ENCODE measurements around the gene SPATA2L. TPM values are rescaled to one million over a fixed set of nuclear protein-coding genes. Genes with fewer than 3 reads are reported as not detected.

Gene SPATA2L
- total and polyA plus RNA-seq, 10 of the 15 experiments (the other 5 are each of a cell fraction or from before 2014, with no cell fraction given) = 0.20 to 6.9 (median 3.9) TPM; not detected in 1

DNA sequence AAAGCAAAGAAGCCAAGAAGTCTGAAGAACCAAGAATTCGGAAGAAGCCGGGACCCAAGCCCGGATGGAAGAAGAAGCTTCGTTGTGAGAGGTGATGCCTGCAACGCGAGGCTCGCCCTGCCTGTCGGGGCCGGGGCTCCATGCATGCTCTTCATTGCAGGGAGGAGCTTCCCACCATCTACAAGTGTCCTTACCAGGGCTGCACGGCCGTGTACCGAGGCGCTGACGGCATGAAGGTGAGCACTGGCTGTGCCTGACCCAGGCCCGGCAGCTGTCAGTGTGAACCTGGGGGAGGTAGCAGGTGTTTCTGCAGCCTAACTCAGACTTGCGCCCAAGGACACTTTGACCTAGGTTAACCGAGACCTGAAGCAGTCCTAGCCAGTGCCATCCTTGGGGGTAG lies 31.8 kb upstream of the SPATA2L start:
- ChIA-PET SMC1A (ENCODE audit: uncharacterized antibody, unreplicated experiment) (no interaction called here), CTCF (no interaction called here), RAD21 (ENCODE audit: unreplicated experiment) (no interaction called here), POLR2A (no interaction called here)
- TF ChIP-seq NFYA (IDR thresholded peaks at IDR 0.05; ENCODE audit: borderline replicate concordance, low read depth, low read length) (no peak), ZBTB33 (IDR thresholded peaks at IDR 0.05) (no peak), MTA2 (IDR thresholded peaks at IDR 0.05; ENCODE audit: low read depth) (no peak), ASH2L (IDR thresholded peaks at IDR 0.05; ENCODE audit: borderline replicate concordance, low read depth) (no peak), RCOR1 (conservative IDR thresholded peaks at IDR 0.05; ENCODE audit: low read depth, low read length) (no peak), KDM1A (IDR thresholded peaks at IDR 0.05; ENCODE audit: borderline replicate concordance) (no peak), NR2F1 (conservative IDR thresholded peaks at IDR 0.05) (no peak), SMC3 (IDR thresholded peaks at IDR 0.05; ENCODE audit: borderline replicate concordance, low read length) (no peak), SUZ12 (IDR thresholded peaks at IDR 0.05; ENCODE audit: unreplicated experiment) (no peak), MYC (IDR thresholded peaks at IDR 0.05; ENCODE audit: insufficient read depth, insufficient read length, insufficient replicate concordance, low read length, severe bottlenecking) (no peak), BACH1 (IDR thresholded peaks at IDR 0.05; ENCODE audit: borderline replicate concordance) (no peak), MTA3 (IDR thresholded peaks at IDR 0.05; ENCODE audit: borderline replicate concordance, low read length) (no peak), IKZF2 (IDR thresholded peaks at IDR 0.05) (no peak), ZNF207 (IDR thresholded peaks at IDR 0.05; ENCODE audit: borderline replicate concordance) (no peak), CEBPZ (IDR thresholded peaks at IDR 0.05; ENCODE audit: low read depth, low read length) (no peak)
- TF ChIP-seq, protein P1, sequence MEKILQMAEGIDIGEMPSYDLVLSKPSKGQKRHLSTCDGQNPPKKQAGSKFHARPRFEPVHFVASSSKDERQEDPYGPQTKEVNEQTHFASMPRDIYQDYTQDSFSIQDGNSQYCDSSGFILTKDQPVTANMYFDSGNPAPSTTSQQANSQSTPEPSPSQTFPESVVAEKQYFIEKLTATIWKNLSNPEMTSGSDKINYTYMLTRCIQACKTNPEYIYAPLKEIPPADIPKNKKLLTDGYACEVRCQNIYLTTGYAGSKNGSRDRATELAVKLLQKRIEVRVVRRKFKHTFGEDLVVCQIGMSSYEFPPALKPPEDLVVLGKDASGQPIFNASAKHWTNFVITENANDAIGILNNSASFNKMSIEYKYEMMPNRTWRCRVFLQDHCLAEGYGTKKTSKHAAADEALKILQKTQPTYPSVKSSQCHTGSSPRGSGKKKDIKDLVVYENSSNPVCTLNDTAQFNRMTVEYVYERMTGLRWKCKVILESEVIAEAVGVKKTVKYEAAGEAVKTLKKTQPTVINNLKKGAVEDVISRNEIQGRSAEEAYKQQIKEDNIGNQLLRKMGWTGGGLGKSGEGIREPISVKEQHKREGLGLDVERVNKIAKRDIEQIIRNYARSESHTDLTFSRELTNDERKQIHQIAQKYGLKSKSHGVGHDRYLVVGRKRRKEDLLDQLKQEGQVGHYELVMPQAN (conservative IDR thresholded peaks at IDR 0.05) = no peak
- Histone ChIP-seq H3K27me3 (replicated peaks in 1 of 2; ENCODE audit: control insufficient read depth in 2 of 2, insufficient read depth in 2 of 2, low read length in 1 of 2) (no peaks in the 10 kb centered on the region), H3K4me3 (no peak overlapping the region), H3K9ac (ENCODE audit: control insufficient read depth, insufficient read depth, low read length) (no peak overlapping the region), H3K79me2 (ENCODE audit: control insufficient read depth, insufficient read depth, low read length) (no peaks in the 10 kb centered on the region), H2AFZ (ENCODE audit: control insufficient read depth, low read depth, low read length) (no peak overlapping the region), H3K27ac (ENCODE audit: control insufficient read depth, insufficient read depth) (no peak overlapping the region), H3K36me3 (ENCODE audit: control insufficient read depth in 2 of 2, insufficient read depth in 2 of 2, low read length in 1 of 2) (peaks cover 28 to 31% of the 10 kb centered on the region in 2 experiments), H4K20me1 (ENCODE audit: control insufficient read depth, insufficient read depth) (no peaks in the 10 kb centered on the region), H3K4me2 (ENCODE audit: control insufficient read depth, insufficient read depth) (no peak overlapping the region), H3K9me3 (replicated peaks; ENCODE audit: control insufficient read depth, insufficient read depth, low read length) (no peaks in the 10 kb centered on the region; the same call in 2 of the 3 replicates), H3K4me1 (ENCODE audit: control insufficient read depth, insufficient read depth, low read length) (peaks cover 3% of the 10 kb centered on the region; the same call in 1 of the 2 replicates)
- 89% methylated on average over 17 of the region's 17 CpGs for WGBS (ENCODE audit: insufficient coverage, insufficient replicate concordance, low lambda C conversion rate, missing lambda C conversion rate)
- intact Hi-C loops (cut with micrococcal nuclease; ENCODE audit: unreplicated experiment) = no loop called here
- ATAC-seq (no peak), FAIRE-seq (no peak), DNase-seq (ENCODE audit: low read depth, low spot score) (no peak)
- in situ Hi-C loops (cut with MboI) = no loop called here
- no TSS peak for BruUV-seq (replicated peaks)
